ENCODE data around the gene SLAMF8.
A peak's percentile ranks its signal among the peaks of the same experiment; 100 is the strongest.

SLAMF8 gene

GRCh38 chr1:159873530-159874143 is 47.0 kb downstream of the SLAMF8 start:
- DNase-seq (ENCODE audit: low spot score), result no peak

GRCh38 chr1:159877695-159878444 is 51.2 kb downstream of the SLAMF8 start:
- DNase-seq (ENCODE audit: low spot score), result no peak

GRCh38 chr1:159879136-159879535 is 52.5 kb downstream of the SLAMF8 start:
- DNase-seq (ENCODE audit: low spot score), result no peak

GRCh38 chr1:159879977-159880376 is 53.3 kb downstream of the SLAMF8 start:
- no peak for DNase-seq (ENCODE audit: low spot score)

- DNase-seq (ENCODE audit: low spot score), result no peak
These were observed 53.8 kb downstream of the SLAMF8 start for GRCh38 chr1:159880430-159880829.

GRCh38 chr1:159881622-159882526 is 55.2 kb downstream of the SLAMF8 start:
- DNase-seq (ENCODE audit: low spot score), result peak; percentile 45

- DNase-seq (ENCODE audit: low spot score), result no peak
These were observed 55.8 kb downstream of the SLAMF8 start for GRCh38 chr1:159882527-159882862.

- no peak for DNase-seq (ENCODE audit: low spot score)
These were observed 56.5 kb downstream of the SLAMF8 start for GRCh38 chr1:159883134-159883533.

GRCh38 chr1:159884296-159884695 is 57.6 kb downstream of the SLAMF8 start:
- no peak for DNase-seq (ENCODE audit: low spot score)
